ENCODE measurements around the gene SLC35A3.

The SLC35A3 gene

DNA sequence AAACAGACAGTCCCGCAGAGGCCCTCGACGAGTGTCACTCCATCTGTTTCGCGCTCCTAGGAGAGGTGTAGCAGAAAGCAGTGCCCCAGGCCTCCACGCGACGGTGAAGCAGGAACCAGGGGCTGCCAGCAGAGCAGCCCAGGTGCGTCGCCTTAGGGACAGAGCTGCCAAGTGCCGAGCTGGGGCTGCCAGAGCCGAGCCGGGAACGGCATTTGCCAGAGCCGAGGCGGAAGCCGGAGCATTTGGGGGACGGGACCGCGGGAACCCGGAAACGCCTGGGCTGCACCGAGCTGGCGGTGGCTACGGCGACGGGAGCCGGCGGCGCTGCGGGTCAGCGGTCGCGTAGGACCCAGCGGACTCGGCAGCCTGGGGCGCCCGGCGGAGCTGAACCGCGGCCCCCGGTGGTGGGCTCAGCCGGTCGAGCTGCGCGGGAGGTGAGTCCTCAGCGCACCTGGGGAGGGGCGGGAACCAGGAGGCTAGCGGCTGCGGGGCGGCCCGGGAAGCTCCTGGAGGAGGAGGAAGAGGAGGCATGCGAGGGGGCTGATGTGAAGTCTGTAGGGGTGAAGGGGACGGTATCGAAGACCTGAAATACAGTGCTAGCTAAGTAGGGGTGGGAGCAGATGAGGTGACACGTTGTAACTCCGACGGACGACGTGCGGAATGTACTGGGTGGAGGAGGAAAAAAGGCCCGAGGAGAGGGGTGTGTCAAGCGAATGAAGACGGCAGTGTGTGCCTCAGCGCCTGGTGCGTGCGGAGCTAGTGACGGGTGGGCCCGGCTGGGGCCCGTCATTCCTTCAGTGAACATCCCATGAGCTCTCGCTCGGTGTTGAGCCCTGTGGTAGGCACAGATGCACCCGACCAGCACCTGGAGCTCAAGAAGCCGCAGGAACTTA lies at the start of gene SLC35A3:
Gene SLC35A3, plus strand, starts transcription at position 268 of the 893 bp plus-strand sequence. CDS start 23,559 bp downstream, outside the sequence.
- DNase-seq (ENCODE audit: extremely low read depth, low read depth) = no peak
- TF ChIP-seq, protein P1, sequence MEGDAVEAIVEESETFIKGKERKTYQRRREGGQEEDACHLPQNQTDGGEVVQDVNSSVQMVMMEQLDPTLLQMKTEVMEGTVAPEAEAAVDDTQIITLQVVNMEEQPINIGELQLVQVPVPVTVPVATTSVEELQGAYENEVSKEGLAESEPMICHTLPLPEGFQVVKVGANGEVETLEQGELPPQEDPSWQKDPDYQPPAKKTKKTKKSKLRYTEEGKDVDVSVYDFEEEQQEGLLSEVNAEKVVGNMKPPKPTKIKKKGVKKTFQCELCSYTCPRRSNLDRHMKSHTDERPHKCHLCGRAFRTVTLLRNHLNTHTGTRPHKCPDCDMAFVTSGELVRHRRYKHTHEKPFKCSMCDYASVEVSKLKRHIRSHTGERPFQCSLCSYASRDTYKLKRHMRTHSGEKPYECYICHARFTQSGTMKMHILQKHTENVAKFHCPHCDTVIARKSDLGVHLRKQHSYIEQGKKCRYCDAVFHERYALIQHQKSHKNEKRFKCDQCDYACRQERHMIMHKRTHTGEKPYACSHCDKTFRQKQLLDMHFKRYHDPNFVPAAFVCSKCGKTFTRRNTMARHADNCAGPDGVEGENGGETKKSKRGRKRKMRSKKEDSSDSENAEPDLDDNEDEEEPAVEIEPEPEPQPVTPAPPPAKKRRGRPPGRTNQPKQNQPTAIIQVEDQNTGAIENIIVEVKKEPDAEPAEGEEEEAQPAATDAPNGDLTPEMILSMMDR (IDR thresholded peaks at IDR 0.05; ENCODE audit: low read depth, low read length, missing control alignments) = no peak
- H3K4me3 ChIP-seq (replicated peaks; ENCODE audit: low read depth, low read length) = peak within 1 kb of the TSS; percentile 80

DNA sequence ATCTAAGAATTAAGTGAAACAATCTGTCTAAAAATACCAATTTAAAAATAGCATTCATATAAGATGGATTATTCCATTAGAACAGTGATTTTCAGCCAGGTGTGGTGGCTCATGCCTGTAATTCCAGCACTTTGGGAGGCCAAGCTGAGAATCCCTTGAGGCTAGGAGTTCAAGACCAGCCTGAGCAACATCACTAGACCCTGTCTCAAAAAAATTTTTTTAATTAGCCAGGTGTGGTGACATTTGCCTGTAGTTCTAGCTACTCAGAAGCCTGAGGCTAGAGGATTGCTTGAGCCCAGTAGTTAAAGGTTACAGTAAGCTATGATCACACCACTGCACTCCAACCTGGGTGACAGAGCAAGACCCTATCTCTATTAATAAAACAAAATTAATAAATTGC lies 35.0 kb upstream of the SLC35A3 start:
- no peak for DNase-seq (ENCODE audit: extremely low read depth, low read depth)
- TF ChIP-seq, protein P1 (IDR thresholded peaks at IDR 0.05; ENCODE audit: low read depth, low read length, missing control alignments) = no peak

GRCh38 chr1:99935534-99935933 lies 34.3 kb upstream of the SLC35A3 start:
- TF ChIP-seq, protein P1 (IDR thresholded peaks at IDR 0.05; ENCODE audit: low read depth, low read length, missing control alignments) = no peak
- no peak overlapping the region for H3K4me3 ChIP-seq (replicated peaks; ENCODE audit: low read depth, low read length)
- DNase-seq (ENCODE audit: extremely low read depth, low read depth) = no peak

More for the DNA sequence above, 35.0 kb upstream of the SLC35A3 start:
- no peak overlapping the region for H3K4me3 ChIP-seq (replicated peaks; ENCODE audit: low read depth, low read length)

DNA sequence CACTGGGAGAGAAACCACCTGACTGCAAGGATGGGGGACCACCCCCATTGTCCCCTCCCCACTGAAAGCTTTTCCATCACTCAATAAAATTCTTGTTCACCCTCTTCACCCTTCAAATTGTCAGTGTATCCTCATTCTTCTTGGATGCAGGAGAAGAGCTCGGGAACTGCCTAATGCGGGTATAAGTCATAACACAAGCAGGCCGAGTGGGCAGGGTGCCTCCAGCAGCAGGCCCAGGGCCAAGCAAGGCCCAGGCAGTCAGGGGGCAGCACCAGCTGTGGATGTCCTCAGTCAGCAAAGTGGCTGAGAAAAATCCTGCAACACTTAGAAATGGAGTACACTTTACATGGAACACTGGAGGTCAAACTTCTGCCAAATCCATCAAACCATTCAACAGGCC lies 33.7 kb upstream of the SLC35A3 start:
- H3K4me3 ChIP-seq (replicated peaks; ENCODE audit: low read depth, low read length) = no peak overlapping the region
- no peak for DNase-seq (ENCODE audit: extremely low read depth, low read depth)
- TF ChIP-seq, protein P1 (IDR thresholded peaks at IDR 0.05; ENCODE audit: low read depth, low read length, missing control alignments) = no peak

DNA sequence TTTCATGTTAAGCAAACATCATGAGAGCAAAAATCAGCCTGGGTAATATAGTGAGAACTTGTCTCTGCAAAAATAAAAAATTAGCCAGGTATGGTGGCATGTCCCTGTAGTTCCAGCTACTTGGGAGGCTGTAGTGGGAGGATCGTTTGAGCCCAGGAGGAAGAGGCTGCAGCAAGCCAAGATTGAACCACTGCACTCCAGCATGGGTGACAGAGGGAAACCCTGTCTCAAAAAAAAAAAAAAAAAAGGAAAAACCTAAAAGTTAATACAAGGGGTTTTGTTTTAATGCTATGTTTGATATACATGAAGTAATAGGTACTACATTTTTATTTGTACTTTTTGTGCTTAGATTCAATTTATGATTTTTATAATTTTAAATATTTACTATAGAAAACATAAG lies 27.1 kb upstream of the SLC35A3 start:
- no peak for DNase-seq (ENCODE audit: extremely low read depth, low read depth)
- TF ChIP-seq, protein P1 (IDR thresholded peaks at IDR 0.05; ENCODE audit: low read depth, low read length, missing control alignments) = no peak
- no peak overlapping the region for H3K4me3 ChIP-seq (replicated peaks; ENCODE audit: low read depth, low read length)

DNA sequence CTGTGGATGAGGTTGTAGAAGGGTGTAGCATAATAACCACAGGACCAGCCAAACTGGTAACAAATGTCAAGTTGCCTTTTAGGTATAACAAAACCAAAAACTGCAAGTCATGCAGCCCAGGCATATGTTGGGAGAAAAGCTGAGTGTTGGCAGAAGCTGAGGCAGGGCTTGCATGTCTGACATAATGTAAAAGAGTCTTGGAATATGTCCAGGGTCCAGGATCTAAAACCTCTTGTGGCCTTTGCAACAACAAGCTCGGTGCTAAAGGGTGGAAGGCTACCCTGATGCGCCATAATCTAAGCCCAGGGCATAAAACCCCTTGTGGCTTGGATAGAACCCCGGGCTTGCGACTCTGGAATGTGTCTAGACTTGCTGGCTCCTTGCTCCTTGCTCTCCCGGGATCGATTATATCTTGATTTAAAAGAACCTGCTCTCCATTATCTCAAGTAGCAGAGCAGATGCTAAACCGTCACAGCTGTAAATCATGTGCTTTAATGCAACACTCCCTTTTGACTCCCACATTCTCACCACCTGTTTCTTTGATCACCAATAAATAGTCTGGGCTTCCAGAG lies 26.5 kb upstream of the SLC35A3 start:
- H3K4me3 ChIP-seq (replicated peaks; ENCODE audit: low read depth, low read length) = no peak overlapping the region
- TF ChIP-seq, protein P1 (IDR thresholded peaks at IDR 0.05; ENCODE audit: low read depth, low read length, missing control alignments) = no peak
- DNase-seq (ENCODE audit: extremely low read depth, low read depth) = peak; percentile 77
